Measurements from ENCODE around the gene DLX2. TPM values are rescaled to one million over a fixed set of nuclear protein-coding genes. Genes with fewer than 3 reads are reported as not detected.
A peak's percentile ranks its signal among the peaks of the same experiment; 100 is the strongest.

The DLX2 gene
- total RNA-seq, 1 experiment from 2014 or later, result 1.9 TPM

- no peak for DNase-seq (ENCODE audit: extremely low read depth, low read depth)
Observed at GRCh38 chr2:172108587-172108930, 5.9 kb upstream of the DLX2 start.

DNA sequence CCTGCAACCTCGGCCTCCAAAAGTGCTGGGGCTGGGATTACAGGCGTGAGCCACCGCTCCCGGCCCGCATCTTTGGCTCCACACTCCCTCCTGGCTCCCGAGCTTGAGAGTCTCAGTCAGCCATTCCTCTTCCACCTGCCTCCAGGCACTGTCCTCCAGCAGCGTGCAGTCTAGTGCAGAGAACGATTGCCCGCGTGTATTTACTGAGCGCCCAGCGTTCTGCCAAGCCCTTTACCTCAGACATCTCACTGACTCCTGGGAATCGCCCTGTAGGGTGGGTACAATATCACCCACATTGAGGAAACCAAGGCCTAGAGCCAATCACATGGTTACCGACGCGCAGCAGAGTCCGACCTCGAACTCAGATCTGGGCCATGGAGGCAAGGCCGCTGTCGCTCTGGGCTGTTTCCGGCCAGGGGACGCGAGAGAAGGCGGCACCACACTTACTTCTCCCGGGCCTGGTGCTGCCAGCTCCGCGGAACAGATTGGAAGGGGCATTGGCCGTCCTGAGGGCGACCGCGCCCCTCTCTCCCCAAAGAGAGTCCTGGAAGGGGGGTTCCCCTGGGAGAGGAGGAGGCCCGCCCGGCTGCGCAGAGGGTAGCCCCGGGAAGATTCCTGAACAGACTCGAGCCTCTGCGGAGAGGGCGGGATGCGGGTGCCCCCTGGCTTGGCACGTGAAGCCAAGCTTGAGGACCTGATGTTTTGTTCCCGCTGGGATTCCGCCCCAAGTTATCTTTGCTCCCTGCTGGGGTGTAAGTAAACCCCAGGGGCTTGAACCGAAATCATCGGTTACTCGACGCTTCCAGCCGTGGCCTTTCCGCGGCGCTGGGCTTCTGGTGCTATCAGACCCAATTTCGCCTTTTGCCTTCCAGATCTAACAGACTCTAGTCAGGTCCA is 5.2 kb upstream of the DLX2 start:
- DNase-seq (ENCODE audit: extremely low read depth, low read depth), result no peak

DNA sequence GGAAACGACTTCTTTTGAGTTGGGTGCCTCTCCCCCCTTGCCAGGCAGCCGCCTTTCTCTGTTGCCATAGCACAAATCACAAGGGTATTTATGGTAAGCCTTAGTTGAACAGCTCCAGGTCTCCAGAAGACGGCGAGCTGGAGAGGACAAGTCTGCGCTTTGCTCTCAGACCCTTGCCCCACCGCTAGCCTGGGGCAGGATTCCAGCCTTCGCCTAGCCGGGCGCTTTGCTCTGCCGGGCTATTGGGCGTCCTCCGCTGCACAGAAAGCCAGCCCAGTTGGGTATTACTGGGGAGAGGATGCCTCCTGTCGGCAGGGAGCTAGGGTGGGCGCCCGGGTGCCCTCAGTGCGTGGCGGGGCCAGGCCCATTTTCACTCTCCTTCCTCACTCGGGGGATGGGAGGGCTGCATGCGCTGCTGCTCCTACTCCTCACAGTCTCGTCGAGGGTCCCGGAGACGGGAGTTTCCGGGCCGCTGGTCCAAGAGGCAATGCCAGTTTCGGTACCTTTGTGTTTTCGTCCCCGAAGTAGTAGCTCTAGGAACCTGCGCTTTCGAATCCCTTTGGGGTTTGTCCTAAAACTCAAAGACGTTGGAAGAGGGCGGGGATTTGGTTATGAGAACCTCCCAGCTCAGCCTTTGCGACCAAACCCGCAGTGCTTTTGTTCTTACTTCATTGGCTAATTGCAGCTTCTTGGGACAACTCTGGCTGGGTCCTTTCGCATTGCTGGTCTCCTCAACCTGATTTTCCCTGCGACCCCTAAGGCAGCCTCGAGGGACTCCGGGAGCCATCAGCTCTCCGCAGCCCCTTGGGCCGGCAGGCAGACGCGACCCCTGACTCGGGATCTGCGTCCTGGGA is 3.6 kb upstream of the DLX2 start:
- DNase-seq (ENCODE audit: extremely low read depth, low read depth), result peak; percentile 41

GRCh38 chr2:172105471-172106107 is 2.9 kb upstream of the DLX2 start:
- no peak for DNase-seq (ENCODE audit: extremely low read depth, low read depth)

- DNase-seq (ENCODE audit: extremely low read depth, low read depth), result peak; percentile 86
Observed at GRCh38 chr2:172103471-172104272, 972 bp upstream of the DLX2 start.

DNA sequence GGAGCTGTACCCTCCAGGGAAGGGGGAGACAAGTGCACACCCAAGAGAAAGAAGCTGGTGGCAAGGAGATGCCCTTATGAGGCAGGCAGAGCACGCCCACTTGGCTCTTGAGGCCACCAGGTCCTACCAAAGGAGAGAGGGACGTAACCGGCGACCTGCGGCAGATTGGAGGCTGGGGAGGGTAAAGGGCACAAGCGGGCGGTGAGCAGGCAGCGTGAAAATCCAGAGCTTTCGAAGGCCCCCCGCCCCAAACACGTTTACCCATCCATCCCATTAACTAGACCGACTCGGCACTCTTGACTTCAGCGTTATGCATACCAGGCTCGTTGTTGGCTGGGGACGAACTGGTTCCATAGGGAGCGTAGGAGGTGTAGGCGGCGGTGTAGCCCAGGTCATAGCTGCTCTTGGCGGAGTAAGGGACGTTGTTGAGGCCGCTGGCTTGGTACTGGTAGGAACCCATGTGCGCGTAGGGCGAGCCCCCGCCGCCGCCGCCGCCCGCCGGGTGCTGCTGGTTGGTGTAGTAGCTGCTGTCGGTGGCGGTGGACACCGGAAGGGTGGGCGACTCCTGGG is 794 bp downstream of the DLX2 start:
- no peak for DNase-seq (ENCODE audit: extremely low read depth, low read depth)

DNA sequence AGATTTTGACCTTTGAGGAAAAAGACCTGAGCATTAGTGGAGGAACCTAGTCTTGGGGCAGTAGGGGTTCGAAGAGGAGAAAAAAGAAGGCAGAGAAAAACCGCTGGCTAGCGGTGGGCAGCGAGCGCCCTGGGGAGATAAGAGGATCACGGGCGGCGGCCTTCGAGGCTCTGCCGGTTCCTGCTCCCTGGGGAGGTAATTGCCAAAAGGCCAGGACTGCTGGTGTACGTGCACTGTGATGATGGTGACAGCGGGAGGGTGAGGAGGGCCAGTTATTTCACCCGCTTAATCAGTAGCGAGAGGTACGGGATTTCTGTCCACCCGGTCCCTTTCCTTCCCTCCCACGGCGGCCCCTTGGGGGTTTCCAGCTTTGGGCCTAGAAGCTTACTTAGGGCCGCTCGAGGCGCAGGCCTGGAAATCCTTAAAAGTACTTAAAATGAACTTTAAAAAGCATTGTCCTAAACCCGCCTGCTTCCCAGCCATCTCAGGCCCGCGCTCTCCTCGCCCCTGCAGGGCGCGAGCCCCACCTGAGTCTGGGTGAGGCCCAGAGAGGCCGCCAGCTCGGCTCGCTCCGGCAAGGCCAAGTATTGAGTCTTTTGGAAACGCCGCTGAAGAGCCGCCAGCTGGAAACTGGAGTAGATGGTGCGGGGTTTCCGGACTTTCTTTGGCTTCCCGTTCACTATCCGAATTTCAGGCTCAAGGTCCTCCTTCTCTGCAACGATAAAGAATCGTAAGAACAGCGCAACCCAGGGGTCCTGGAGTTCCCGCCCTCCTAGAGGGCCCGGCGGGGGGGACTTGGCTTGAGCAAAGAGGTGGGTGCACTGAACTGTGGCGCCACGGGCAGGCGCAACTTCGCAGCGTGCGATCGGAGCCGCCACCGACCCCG is 1.5 kb downstream of the DLX2 start:
- no peak for DNase-seq (ENCODE audit: extremely low read depth, low read depth)

DNA sequence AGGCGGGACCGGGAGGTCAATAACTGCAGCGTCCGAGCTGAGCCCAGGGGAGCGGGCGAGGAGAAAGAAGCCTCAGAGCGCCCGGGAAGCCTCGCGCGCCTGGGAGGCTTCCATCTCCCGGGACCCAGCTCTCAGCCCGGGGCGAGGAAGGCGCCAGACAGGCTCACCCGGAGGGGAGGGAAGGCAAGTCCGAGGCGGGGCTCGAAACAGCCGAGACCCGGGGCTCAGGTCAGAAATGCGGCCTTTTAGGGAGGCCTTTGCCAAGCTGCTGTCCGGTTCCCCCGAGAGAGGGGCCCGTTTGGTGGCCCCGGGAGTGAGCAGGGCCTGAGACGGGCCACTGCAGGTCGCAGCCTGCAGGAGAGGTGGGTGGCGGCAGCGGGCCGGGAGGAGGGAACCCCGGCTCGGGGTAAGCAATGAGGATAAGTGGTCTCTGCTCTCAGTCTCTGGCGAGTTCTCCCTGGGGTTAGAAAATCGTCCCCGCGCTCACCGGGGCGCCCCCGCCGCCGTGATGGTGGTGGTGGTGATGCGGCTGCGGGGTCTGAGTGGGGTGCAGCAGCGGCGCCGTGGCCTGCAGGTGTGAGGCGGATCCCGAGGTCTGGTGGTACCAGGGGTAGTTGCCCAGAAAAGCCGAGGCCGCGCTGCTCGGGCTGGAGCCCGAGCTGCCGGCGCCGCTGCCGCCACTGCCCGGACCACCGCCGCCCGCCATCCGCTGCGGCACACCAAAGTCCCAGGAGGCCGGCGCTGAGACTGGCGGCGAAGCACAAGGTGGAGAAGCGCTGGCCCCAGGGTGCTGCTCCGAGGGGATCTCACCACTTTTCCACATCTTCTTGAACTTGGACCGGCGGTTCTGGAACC is 2.4 kb downstream of the DLX2 start:
- no peak for DNase-seq (ENCODE audit: extremely low read depth, low read depth)

GRCh38 chr2:172099472-172100079 is 3.1 kb downstream of the DLX2 start:
- DNase-seq (ENCODE audit: extremely low read depth, low read depth), result no peak

- DNase-seq (ENCODE audit: extremely low read depth, low read depth), result peak; percentile 80
Observed at GRCh38 chr2:172098650-172099471, 3.8 kb downstream of the DLX2 start.

DNA sequence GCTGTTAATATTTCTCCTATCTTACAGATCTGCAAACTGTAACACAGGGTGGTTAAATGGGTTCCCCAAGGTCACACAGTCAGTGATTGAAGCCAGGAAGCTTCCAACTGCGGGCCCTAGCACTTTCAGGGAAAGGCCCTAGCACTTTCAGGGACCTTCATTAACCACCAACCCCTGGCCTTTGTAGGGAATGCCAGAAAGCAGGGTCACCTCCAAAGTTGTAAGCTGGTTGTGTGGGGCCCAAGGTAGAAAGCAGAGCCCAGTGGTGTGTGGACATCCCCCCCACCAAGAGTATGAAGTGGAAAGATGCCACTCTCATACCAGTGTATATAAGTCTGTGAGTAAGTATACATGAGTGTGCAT is 4.4 kb downstream of the DLX2 start:
- no peak for DNase-seq (ENCODE audit: extremely low read depth, low read depth)

DNA sequence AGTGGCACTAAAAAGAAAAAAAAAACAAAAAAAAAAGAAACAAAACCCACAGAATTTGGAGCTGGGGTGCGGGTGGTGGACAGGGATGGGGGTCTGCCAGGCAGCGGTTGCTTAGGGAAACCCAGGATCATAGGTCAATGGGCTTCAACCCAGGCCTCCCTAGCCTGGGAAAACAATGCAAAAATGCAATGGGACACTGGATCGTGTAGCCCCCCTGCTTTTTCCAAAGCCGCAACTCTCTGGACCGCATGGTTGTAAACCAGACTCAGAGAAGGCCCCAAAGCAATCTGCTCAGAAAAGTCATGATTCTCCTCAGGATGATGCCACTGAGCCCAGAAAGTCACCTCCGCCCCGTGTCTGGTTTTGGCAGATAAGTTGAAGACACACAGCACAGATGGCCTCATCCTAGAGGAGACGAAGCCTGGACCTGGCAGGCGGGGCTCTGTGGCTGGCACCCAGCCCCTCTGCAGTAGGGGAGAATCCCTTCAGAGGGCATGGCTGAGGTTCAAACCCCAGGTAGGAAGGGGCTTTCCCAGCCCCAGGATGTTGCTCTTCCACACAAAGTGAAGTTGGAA is 5.1 kb downstream of the DLX2 start:
- no peak for DNase-seq (ENCODE audit: extremely low read depth, low read depth)

DNA sequence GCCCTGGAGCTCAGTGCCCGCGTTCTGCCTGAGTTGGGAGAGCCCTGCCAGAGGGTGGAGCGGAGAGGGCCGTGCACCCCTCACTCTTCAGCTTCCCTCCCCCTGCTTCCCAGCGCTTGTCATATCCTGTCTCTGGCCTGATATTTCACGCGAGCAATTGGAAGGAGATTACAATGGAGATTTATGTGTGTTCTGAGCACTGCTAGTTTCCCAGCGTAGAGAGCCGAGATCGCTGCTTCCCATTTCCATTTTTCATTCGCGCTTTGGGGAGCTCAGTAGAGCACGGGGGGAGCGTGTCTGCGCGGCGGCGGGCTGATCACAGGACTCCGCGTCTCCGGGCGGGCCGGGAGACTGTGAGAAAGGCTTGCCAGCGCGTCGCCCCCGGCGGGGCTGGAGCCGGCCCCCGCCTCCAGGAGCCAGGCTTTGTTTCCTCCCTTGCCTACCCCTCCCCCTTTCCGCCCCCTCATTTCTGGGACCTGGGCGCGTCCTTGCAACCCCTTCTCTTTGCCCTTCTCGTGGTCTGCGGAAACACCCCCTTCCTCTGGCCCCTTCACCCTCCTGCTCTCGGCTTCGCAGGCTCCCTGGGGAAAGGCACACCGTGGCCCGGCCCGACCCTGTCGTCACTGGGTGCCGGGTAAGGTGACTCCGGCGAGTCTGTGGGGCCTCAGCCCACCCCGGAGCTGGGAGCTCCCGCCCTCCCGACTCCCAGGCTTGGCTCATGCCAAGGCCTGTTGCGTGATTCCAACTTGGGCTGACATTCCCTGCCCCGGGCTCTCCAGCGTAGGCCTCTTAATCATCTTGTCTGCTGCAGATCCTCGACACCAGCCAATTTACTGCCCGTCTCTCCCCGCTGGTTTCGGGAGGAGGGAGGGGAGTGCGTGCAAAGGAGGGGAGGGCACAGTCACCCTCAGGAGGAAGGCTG is 5.8 kb downstream of the DLX2 start:
- DNase-seq (ENCODE audit: extremely low read depth, low read depth), result no peak

GRCh38 chr2:172095905-172096625 is 6.6 kb downstream of the DLX2 start:
- no peak for DNase-seq (ENCODE audit: extremely low read depth, low read depth)
